DND-41 (cell line): Measurements from ENCODE around the gene KCNQ5.

Source experiments
- ATAC-seq: fragments of 200-7000 bp; cut with Tn5 transposase; 3 replicates; pipeline ENCODE4 v1.9.1; 2021; ENCODE audit warnings: low read depth; ENCODE audit not compliant: insufficient read depth
- DNase-seq: peaks from one replicate; pipeline ENCODE4 v3.0.0-alpha.2; 2020
- H2AFZ ChIP-seq: 2 replicates; pipeline ENCODE4 v1.6.0; 2012; ENCODE audit warnings: low read depth, low read length
- H3K27ac ChIP-seq: 2 replicates; pipeline ENCODE4 v1.5.1; 2012; ENCODE audit warnings: low read length, inconsistent platforms
- H3K27me3 ChIP-seq: fragments of 200-600 bp; sonication (generic); 2 replicates; pipeline ENCODE4 v1.6.0; 2012; ENCODE audit warnings: low read length, mild to moderate bottlenecking, inconsistent platforms; ENCODE audit not compliant: insufficient read depth, poor library complexity
- H3K36me3 ChIP-seq: 2 replicates; pipeline ENCODE4 v1.5.1; 2012; ENCODE audit warnings: low read length, inconsistent platforms; ENCODE audit not compliant: insufficient read depth
- H3K4me1 ChIP-seq: 2 replicates; pipeline ENCODE4 v1.5.1; 2012; ENCODE audit warnings: mild to moderate bottlenecking, low read length; ENCODE audit not compliant: insufficient read depth
- H3K4me2 ChIP-seq: 2 replicates; pipeline ENCODE4 v1.6.0; 2012; ENCODE audit warnings: mild to moderate bottlenecking, moderate library complexity, low read length, inconsistent platforms; ENCODE audit not compliant: insufficient read depth
- H3K4me3 ChIP-seq, 2 experiments: fragments of 200-600 bp in 1 of 2; shearing (Covaris generic) in 1 of 2; 2 replicates each; pipeline ENCODE4 v1.5.1; 2012 to 2016; ENCODE audit warnings: inconsistent platforms in 2 of 2, low read length in 2 of 2, mild to moderate bottlenecking in 2 of 2, low read depth in 1 of 2, moderate library complexity in 1 of 2
- H3K79me2 ChIP-seq: 2 replicates; pipeline ENCODE4 v1.6.0; 2012; ENCODE audit warnings: low read length, inconsistent platforms; ENCODE audit not compliant: insufficient read depth
- H3K9ac ChIP-seq: 2 replicates; pipeline ENCODE4 v1.6.0; 2012; ENCODE audit warnings: low read depth, mild to moderate bottlenecking, inconsistent platforms, low read length, moderate library complexity
- H3K9me3 ChIP-seq: 2 replicates; pipeline ENCODE4 v1.5.1; 2012; ENCODE audit warnings: low read length, moderate library complexity, mild to moderate bottlenecking, inconsistent platforms; ENCODE audit not compliant: insufficient read depth, severe bottlenecking
- H4K20me1 ChIP-seq: 2 replicates; pipeline ENCODE4 v1.6.0; 2012; ENCODE audit warnings: low read length; ENCODE audit not compliant: insufficient read depth
- EZH2 ChIP-seq: IDR thresholded peaks from 3 replicates; pipeline ENCODE4 v1.6.1; 2012; ENCODE audit warnings: borderline replicate concordance, low read depth, mild to moderate bottlenecking, moderate library complexity, low read length, inconsistent platforms; ENCODE audit not compliant: severe bottlenecking
- TF ChIP-seq, protein P1 (sequence below): IDR thresholded peaks from 2 replicates; pipeline ENCODE4 v1.5.1; 2012; ENCODE audit warnings: borderline replicate concordance, low read length, moderate library complexity, mild to moderate bottlenecking; ENCODE audit not compliant: poor library complexity, severe bottlenecking; ENCODE audit errors: extremely low read depth

Gene KCNQ5

DNA sequence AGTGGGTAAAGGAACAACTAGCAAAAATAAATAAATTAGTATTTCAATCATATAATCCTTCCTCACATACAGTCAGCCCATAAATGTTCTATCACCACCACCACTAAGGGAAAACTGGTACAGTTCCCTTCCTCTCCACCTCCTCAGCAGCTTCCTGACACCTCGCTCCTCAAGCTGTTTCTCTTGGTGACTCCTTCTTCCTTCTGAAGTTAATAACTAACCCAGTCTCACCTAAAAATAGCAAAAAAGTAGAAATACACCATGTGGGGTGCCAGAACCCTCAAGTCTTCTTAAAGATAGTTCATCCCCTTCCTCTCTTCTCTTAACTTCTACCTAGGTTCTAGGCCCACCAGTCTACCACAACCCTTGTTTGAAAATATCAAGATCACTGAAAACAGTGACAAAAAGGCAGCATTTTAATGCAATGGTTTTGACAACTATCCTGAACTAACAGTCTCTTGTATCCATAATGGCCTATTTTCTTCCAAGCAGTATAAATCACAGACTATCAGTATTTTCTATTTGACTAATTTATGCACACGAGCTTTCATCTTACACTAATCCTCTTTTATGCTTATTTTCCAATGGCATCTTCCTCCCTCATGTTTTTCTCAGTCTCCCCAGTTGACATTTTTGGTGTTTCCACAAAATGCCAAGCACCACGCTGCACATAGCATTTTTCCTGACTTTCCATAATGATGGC is 518.0 kb downstream of the KCNQ5 start:
- no peaks in the 10 kb centered on the region for H3K79me2 ChIP-seq
- no peak overlapping the region for H3K9ac ChIP-seq
- H3K4me1 ChIP-seq: no peaks in the 10 kb centered on the region
- no peaks in the 10 kb centered on the region for H3K9me3 ChIP-seq
- no peaks in the 10 kb centered on the region for H4K20me1 ChIP-seq
- no peaks in the 10 kb centered on the region for H3K36me3 ChIP-seq
- H3K4me3 ChIP-seq: no peak overlapping the region
- H3K4me2 ChIP-seq: no peak overlapping the region
- ATAC-seq (no peak), DNase-seq (no peak)
- no peaks in the 10 kb centered on the region for H3K27me3 ChIP-seq
- TF ChIP-seq, protein P1, sequence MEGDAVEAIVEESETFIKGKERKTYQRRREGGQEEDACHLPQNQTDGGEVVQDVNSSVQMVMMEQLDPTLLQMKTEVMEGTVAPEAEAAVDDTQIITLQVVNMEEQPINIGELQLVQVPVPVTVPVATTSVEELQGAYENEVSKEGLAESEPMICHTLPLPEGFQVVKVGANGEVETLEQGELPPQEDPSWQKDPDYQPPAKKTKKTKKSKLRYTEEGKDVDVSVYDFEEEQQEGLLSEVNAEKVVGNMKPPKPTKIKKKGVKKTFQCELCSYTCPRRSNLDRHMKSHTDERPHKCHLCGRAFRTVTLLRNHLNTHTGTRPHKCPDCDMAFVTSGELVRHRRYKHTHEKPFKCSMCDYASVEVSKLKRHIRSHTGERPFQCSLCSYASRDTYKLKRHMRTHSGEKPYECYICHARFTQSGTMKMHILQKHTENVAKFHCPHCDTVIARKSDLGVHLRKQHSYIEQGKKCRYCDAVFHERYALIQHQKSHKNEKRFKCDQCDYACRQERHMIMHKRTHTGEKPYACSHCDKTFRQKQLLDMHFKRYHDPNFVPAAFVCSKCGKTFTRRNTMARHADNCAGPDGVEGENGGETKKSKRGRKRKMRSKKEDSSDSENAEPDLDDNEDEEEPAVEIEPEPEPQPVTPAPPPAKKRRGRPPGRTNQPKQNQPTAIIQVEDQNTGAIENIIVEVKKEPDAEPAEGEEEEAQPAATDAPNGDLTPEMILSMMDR: no peak
- TF ChIP-seq EZH2: no peak
- H3K27ac ChIP-seq: no peak overlapping the region
- no peak overlapping the region for H2AFZ ChIP-seq

DNA sequence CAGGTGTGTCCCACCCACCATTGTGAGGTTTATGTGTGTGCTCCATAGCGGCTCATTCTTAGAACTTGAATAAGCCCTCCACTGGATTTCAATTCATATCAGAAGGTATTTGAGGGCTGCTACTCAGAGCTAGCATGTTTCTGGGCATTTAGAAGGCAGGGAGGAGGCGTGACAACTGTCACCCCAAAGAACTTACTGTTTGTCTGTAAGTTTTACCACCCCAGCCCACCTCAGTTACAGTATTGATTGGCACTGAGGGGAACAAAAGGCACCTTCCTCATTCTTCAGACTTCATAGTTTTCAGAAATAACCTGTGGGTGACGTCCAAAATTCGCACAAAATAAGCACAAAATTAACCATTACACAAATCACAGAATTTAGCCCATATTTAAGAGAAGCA is 521.7 kb downstream of the KCNQ5 start:
- Histone ChIP-seq H3K27me3 (no peaks in the 10 kb centered on the region), H4K20me1 (no peaks in the 10 kb centered on the region), H3K9ac (no peak overlapping the region), H2AFZ (no peak overlapping the region), H3K4me3 (no peak overlapping the region), H3K27ac (no peak overlapping the region), H3K4me1 (no peaks in the 10 kb centered on the region), H3K79me2 (no peaks in the 10 kb centered on the region), H3K36me3 (no peaks in the 10 kb centered on the region), H3K4me2 (no peak overlapping the region), H3K9me3 (no peaks in the 10 kb centered on the region)
- ATAC-seq (no peak), DNase-seq (no peak)
- TF ChIP-seq, protein P1: no peak
- TF ChIP-seq EZH2: no peak

DNA sequence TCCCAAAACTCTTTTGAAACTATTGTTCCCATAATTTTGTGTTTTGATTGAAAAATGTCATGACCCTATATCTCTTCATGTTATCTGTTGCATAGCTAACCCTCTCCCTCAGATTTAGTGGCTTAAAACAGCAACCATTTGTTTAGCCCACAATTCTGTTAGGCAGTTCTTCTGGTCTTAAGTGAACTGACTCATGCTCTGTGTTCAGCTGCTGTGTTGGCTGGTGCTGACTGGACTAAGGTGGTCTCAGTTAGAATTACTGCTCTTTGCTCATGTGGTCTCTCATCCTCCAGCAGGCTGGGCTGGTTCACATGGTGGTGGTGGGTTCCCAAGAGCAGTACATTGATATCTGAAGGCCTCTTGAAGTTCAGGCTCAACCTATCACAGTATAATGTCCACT is 522.7 kb downstream of the KCNQ5 start:
- no peaks in the 10 kb centered on the region for H3K9me3 ChIP-seq
- no peak overlapping the region for H3K4me2 ChIP-seq
- no peaks in the 10 kb centered on the region for H4K20me1 ChIP-seq
- no peaks in the 10 kb centered on the region for H3K27me3 ChIP-seq
- no peaks in the 10 kb centered on the region for H3K36me3 ChIP-seq
- no peaks in the 10 kb centered on the region for H3K4me1 ChIP-seq
- no peak overlapping the region for H3K4me3 ChIP-seq
- no peak for DNase-seq
- H2AFZ ChIP-seq: no peak overlapping the region
- no peak for ATAC-seq
- H3K27ac ChIP-seq: no peak overlapping the region
- no peaks in the 10 kb centered on the region for H3K79me2 ChIP-seq
- no peak overlapping the region for H3K9ac ChIP-seq
- no peak for TF ChIP-seq EZH2
- TF ChIP-seq, protein P1: no peak

DNA sequence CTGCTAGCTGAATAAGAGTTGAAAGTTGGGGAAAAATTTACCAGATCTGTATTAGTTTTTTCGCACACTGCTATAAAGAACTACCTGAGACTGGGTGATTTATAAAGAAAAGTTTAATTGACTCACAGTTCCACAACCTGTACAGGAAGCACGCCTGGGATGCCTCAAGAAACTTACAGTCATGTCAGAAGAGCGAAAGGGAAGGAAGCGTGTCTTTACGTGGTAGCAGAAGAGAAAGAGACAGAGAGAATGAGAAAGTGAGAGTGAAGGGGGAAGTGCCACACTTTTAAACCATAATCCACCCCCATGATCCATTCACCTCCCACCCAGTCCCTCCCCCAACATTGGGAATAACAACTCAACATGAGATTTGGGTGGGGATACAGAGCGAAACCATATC is 523.8 kb downstream of the KCNQ5 start:
- TF ChIP-seq EZH2: no peak
- TF ChIP-seq, protein P1: no peak
- Histone ChIP-seq H3K79me2 (no peaks in the 10 kb centered on the region), H3K4me2 (no peak overlapping the region), H3K4me3 (no peak overlapping the region), H3K9me3 (no peaks in the 10 kb centered on the region), H4K20me1 (no peaks in the 10 kb centered on the region), H3K36me3 (no peaks in the 10 kb centered on the region), H3K9ac (no peak overlapping the region), H3K27ac (no peak overlapping the region), H3K4me1 (no peaks in the 10 kb centered on the region), H2AFZ (no peak overlapping the region), H3K27me3 (no peaks in the 10 kb centered on the region)
- ATAC-seq (no peak), DNase-seq (no peak)
